Measurements from ENCODE around the gene FCHSD1. TPM values are rescaled to one million over a fixed set of nuclear protein-coding genes. Genes with fewer than 3 reads are reported as not detected.
A peak's percentile ranks its signal among the peaks of the same experiment; 100 is the strongest.

The FCHSD1 gene
- total and polyA plus RNA-seq, 2 of the 4 experiments (the other 2 are of a cell fraction), result 33.2 to 62.1 TPM

DNA sequence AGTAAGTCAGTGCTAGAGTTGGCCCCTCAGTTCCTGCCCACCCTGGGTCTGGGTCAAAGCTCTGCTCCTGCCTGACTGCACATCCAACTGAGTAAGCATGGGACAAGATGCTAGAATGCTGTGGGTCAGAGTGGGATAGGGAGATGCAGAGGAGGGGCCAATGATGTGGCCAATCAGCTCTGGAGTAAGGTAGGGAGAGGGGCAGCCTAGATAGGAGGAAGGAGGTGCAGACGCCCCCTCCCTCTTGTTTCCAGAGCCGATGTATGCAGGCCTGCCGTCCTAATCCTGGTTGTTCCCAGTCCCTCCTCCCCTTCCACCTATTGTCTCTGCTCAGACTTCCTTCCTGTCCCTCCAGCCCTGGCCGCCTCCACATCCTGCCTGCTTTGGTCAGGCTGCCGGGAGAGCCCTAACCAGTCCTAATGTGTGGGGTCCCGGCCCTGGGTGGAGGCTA is 29.6 kb upstream of the FCHSD1 start:
- DNase-seq (peak; percentile 41), ATAC-seq (ENCODE audit: low read depth) (peak; percentile 5; the same call in 1 of the 2 replicates)
- Histone ChIP-seq H2AFZ (replicated peaks; ENCODE audit: low read length, poor library complexity) (peak overlapping the region; percentile 85), H3K4ac (ENCODE audit: low read depth, low read length) (peak overlapping the region; percentile 97), H3K23ac (ENCODE audit: low read depth, low read length) (peak overlapping the region; percentile 99), H2BK120ac (ENCODE audit: low read depth, low read length) (peak overlapping the region; percentile 94; the same call in 1 of the 2 replicates), H3K4me2 (ENCODE audit: low read depth, low read length) (peak overlapping the region; percentile 82), H4K20me1 (ENCODE audit: insufficient read depth, low read length) (no peaks in the 10 kb centered on the region), H3K9me1 (ENCODE audit: insufficient read depth, low read length) (peaks cover 21% of the 10 kb centered on the region), H3K27ac (ENCODE audit: insufficient read depth, low read length) (peak overlapping the region; percentile 56; the same call in 1 of the 2 replicates), H3K4me3 (ENCODE audit: insufficient read depth, low read depth, low read length) (no peak overlapping the region), H3K9ac (ENCODE audit: low read depth, low read length) (peak overlapping the region; percentile 73), H3K18ac (ENCODE audit: low read depth, low read length) (peak overlapping the region; percentile 59; the same call in 1 of the 2 replicates), H3K56ac (ENCODE audit: extremely low read depth, insufficient read depth, low read length) (peak overlapping the region; percentile 86), H2BK20ac (ENCODE audit: low read depth, low read length) (peak overlapping the region; percentile 75), H4K5ac (ENCODE audit: low read depth, low read length) (peak overlapping the region; percentile 91), H2BK15ac (ENCODE audit: low read depth, low read length) (peak overlapping the region; percentile 81; the same call in 2 of the 3 replicates), H2AK9ac (replicated peaks; ENCODE audit: low read depth, low read length, poor library complexity) (peak overlapping the region; percentile 99), H3K79me1 (ENCODE audit: low read depth in 1 of 2, low read length in 2 of 2) (peaks cover 12 to 25% of the 10 kb centered on the region in 2 experiments), H3K4me1 (ENCODE audit: control insufficient read depth, insufficient read depth, low read length) (peaks cover 18% of the 10 kb centered on the region), H4K91ac (ENCODE audit: insufficient read depth, low read depth, low read length) (peak overlapping the region; percentile 80), H2AK5ac (ENCODE audit: low read depth, low read length) (peak overlapping the region; percentile 95), H2BK5ac (ENCODE audit: low read depth, low read length, poor library complexity, severe bottlenecking) (peak overlapping the region; percentile 87), H4K8ac (ENCODE audit: low read depth in 2 of 2, low read length in 2 of 2) (peak overlapping the region; percentile 96 to 97), H3K14ac (replicated peaks; ENCODE audit: low read depth, low read length) (peak overlapping the region; percentile 100), H3K36me3 (ENCODE audit: control insufficient read depth, insufficient read depth, low read length) (peaks cover 5% of the 10 kb centered on the region), H3K9me3 (ENCODE audit: control insufficient read depth, insufficient read depth, low read length) (no peaks in the 10 kb centered on the region), H3K27me3 (ENCODE audit: control insufficient read depth, insufficient read depth, low read length) (no peaks in the 10 kb centered on the region)
- WGBS, 2 experiments (ENCODE audit: extremely low coverage in 2 of 2, insufficient read length in 1 of 2), result no CpG with 5 or more reads among the region's 6 CpGs
- no peak for TF ChIP-seq USF2 (IDR thresholded peaks at IDR 0.05; ENCODE audit: low read depth, low read length)
- TF ChIP-seq MXI1 (IDR thresholded peaks at IDR 0.05; ENCODE audit: borderline replicate concordance, low read depth, low read length), result no peak
- no peak for TF ChIP-seq CEBPB (IDR thresholded peaks at IDR 0.05; ENCODE audit: low read depth, low read length)
- no peak for TF ChIP-seq CHD1 (IDR thresholded peaks at IDR 0.05; ENCODE audit: low read depth, low read length)
- no peak for TF ChIP-seq POLR2A (IDR thresholded peaks at IDR 0.05; ENCODE audit: low read depth, low read length)
- TF ChIP-seq CTCF (conservative IDR thresholded peaks at IDR 0.05; ENCODE audit: low read depth, low read length), result no peak
- no peak for TF ChIP-seq ELK1 (IDR thresholded peaks at IDR 0.05; ENCODE audit: borderline replicate concordance, low read depth, low read length)
- TF ChIP-seq FOS (IDR thresholded peaks at IDR 0.05; ENCODE audit: low read depth, low read length), result no peak
- TF ChIP-seq MAFK (IDR thresholded peaks at IDR 0.05; ENCODE audit: low read depth, low read length), result no peak
- TF ChIP-seq BHLHE40 (IDR thresholded peaks at IDR 0.05; ENCODE audit: low read depth, low read length), result no peak
- TF ChIP-seq NFE2L2 (IDR thresholded peaks at IDR 0.05; ENCODE audit: low read depth, low read length), result no peak
- TF ChIP-seq SMC3 (IDR thresholded peaks at IDR 0.05; ENCODE audit: low read depth, low read length), result no peak
- no peak for TF ChIP-seq RAD21 (IDR thresholded peaks at IDR 0.05; ENCODE audit: low read length)
- TF ChIP-seq MAZ (IDR thresholded peaks at IDR 0.05; ENCODE audit: borderline replicate concordance, low read depth, low read length), result no peak
- no peak for TF ChIP-seq RFX5 (IDR thresholded peaks at IDR 0.05; ENCODE audit: low read depth, low read length)
- BruUV-seq (replicated peaks), result no TSS peak
- ChIA-PET POLR2A (ENCODE audit: unreplicated experiment) (no interaction called here), CTCF (interaction anchor here (1.0 to 1.3 kb wide), 3 partner anchors 11 to 89 kb away, joined by 3 to 4 read pairs (median 3); no protein-coding TSS in a partner anchor)
- in situ Hi-C loops (cut with MboI; ENCODE audit: low sequenced_read_pairs) (loop anchor here (25.0 kb wide), 1 partner anchor 432 kb away; the partner anchor contains the start of gene NDFIP1), intact Hi-C loops (cut with micrococcal nuclease) (no loop called here), dilution Hi-C loops (cut with HindIII; ENCODE audit: low sequenced_read_pairs, unreplicated experiment) (no loop called here)

All from IMR-90 (cell line).